Breast epithelium (tissue), 3 donors: ENCODE measurements around the gene DGUOK.

Experiments
- POLR2A ChIP-seq: fragments of 450-650 bp; IDR thresholded peaks from one replicate; pipeline ENCODE4 v1.6.1; 2016; ENCODE audit warnings: antibody characterized with exemption, mild to moderate bottlenecking, moderate library complexity
- POLR2AphosphoS5 ChIP-seq, 3 donors: sonication (generic); formaldehyde crosslinking; IDR thresholded peaks; one replicate each; pipeline ENCODE4 v1.6.1; 2017; ENCODE audit warnings: antibody characterized with exemption in 3 of 3
- TF ChIP-seq, protein P1 (sequence below), 3 donors: fragments of 450-650 bp; IDR thresholded peaks; one replicate each; pipeline ENCODE4 v1.5.1; 2016 to 2017; ENCODE audit warnings: antibody characterized with exemption in 3 of 3, mild to moderate bottlenecking in 3 of 3, moderate library complexity in 3 of 3

DNA sequence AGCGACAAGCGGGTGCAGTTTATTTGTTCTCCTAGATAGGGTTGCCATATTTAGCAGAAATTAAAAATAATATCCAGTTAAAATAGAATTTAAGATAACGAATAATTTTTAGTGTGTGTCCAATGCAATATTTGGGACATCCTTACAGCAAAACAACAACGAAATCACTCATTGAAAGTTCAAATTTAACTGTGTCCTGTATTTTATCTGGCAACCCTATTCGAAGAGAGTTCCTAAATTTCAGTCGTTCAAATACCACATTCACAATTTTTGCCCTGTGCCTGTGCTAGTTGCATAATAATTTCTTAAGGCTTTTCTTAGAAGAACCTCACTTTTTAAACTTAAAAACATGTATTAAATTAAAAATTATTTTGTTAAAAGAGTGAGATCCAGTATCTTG lies 664 bp downstream of the DGUOK start:
- TF ChIP-seq, protein P1, sequence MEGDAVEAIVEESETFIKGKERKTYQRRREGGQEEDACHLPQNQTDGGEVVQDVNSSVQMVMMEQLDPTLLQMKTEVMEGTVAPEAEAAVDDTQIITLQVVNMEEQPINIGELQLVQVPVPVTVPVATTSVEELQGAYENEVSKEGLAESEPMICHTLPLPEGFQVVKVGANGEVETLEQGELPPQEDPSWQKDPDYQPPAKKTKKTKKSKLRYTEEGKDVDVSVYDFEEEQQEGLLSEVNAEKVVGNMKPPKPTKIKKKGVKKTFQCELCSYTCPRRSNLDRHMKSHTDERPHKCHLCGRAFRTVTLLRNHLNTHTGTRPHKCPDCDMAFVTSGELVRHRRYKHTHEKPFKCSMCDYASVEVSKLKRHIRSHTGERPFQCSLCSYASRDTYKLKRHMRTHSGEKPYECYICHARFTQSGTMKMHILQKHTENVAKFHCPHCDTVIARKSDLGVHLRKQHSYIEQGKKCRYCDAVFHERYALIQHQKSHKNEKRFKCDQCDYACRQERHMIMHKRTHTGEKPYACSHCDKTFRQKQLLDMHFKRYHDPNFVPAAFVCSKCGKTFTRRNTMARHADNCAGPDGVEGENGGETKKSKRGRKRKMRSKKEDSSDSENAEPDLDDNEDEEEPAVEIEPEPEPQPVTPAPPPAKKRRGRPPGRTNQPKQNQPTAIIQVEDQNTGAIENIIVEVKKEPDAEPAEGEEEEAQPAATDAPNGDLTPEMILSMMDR (IDR thresholded peaks at IDR 0.05) = no peak
- TF ChIP-seq POLR2A (no peak), POLR2AphosphoS5 (IDR thresholded peaks at IDR 0.05) (no peak)
